Spinal cord (tissue), 10 donors: ENCODE data around the gene LRRC26. TPM values are rescaled to one million over a fixed set of nuclear protein-coding genes. Genes with fewer than 3 reads are reported as not detected.
"Not testable (repeated sequence)": the region's sequence is repeated elsewhere in the genome, so short reads cannot be mapped to it uniquely, and the experiment has no call there.

ENCODE experiments used
- DNase-seq, 6 donors: peaks; one replicate each; pipeline versions ENCODE4 v3.0.0 to v3.0.0-alpha.2; 2013 to 2015; ENCODE audit warnings: low spot score in 6 of 6, low read depth in 4 of 6
- H3K27ac ChIP-seq: one replicate; pipeline ENCODE4 v1.5.1; 2013; ENCODE audit warnings: low read depth, low read length, control low read depth
- H3K27me3 ChIP-seq: one replicate; pipeline ENCODE4 v1.6.1; 2013; ENCODE audit warnings: low read length; ENCODE audit not compliant: control insufficient read depth, insufficient read depth
- H3K36me3 ChIP-seq: one replicate; pipeline ENCODE4 v1.6.1; 2013; ENCODE audit warnings: low read length; ENCODE audit not compliant: control insufficient read depth, insufficient read depth
- H3K4me1 ChIP-seq: one replicate; pipeline ENCODE4 v1.6.1; 2013; ENCODE audit warnings: low read length; ENCODE audit not compliant: control insufficient read depth, insufficient read depth
- H3K4me3 ChIP-seq: one replicate; pipeline ENCODE4 v1.5.1; 2013; ENCODE audit warnings: low read depth, low read length, control low read depth
- H3K9me3 ChIP-seq: one replicate; pipeline ENCODE4 v1.6.1; 2013; ENCODE audit warnings: low read length; ENCODE audit not compliant: control insufficient read depth, insufficient read depth
- WGBS: methylation state at CpG from one replicate; pipeline ENCODE4 v1.1.5; 2013; ENCODE audit warnings: missing lambda C conversion rate; ENCODE audit not compliant: insufficient coverage; 5-methylcytosine and 5-hydroxymethylcytosine counted together
- polyA plus RNA-seq, 2 donors: library from polyadenylated mRNA; unstranded; fragments of 120-200 nt; gene quantifications; one replicate each; pipeline ENCODE4 v1.2.1, GENCODE V29; 2013; ENCODE audit not compliant: insufficient read length in 2 of 2
- total RNA-seq, 2 donors: library from RNA; depleted of rRNA in 1 of 2; stranded (reverse); fragments of 120-200 nt in 1 of 2; fragments of >200 nt in 1 of 2; gene quantifications; one replicate each; pipeline versions ENCODE4 v1.2.3 to v1.2.4, GENCODE V29; 2013 to 2014
- donor health status: healthy.

The LRRC26 gene
- total and polyA plus RNA-seq, 4 donors: 0.30 to 1.9 (median 0.87) TPM

DNA sequence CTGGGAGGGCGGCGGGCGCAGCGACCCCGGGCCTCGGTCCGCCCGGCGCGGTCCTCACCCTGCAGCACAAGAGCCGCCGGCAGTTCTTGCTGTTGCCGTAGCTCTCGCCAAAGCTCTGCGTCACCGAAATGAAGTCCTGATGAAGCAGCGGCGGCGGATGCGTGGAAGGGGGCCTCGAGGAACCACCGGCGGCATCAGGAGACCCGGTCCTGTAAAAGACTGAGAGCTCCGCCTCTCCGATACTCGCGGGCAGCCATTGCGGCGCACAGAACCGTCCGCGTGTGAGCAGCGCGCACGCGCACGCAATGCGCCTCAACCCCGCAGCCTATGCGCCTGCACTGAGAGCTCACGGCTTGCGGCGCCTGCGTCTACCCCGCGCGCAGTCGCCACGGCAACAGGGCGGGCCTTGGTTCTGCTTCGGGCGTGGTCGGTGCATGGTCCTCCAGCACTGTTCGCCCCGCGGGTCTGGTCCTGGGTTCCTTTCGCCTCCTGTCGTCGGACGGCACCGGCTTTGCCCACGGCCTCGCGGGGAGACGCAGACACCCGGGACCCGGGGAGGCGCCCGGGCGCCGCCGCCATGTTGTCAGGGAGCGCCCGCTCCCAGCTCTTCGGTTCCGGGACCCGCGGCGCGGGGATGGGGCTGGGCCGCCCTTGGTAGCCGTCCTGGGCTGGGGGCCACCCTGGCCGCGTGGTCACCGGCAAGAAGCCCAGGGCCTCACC, 40.2 kb downstream of the LRRC26 start:
- peak in 5 of 6 donors; percentile 83 to 97 (median 90) for DNase-seq
- H3K4me3 ChIP-seq: peak overlapping the region; percentile 71
- H3K4me1 ChIP-seq: peaks cover 30% of the 10 kb centered on the region
- H3K27me3 ChIP-seq: no peaks in the 10 kb centered on the region
- under 1% methylated on average over 86 of the region's 86 CpGs for whole genome bisulfite sequencing
- peaks cover 4% of the 10 kb centered on the region for H3K36me3 ChIP-seq
- H3K27ac ChIP-seq: peak overlapping the region; percentile 67
- no peaks in the 10 kb centered on the region for H3K9me3 ChIP-seq

GRCh38 chr9:137128862-137129455, 40.9 kb downstream of the LRRC26 start:
- Histone ChIP-seq H3K9me3 (no peaks in the 10 kb centered on the region), H3K4me3 (peak overlapping the region; percentile 71), H3K4me1 (peaks cover 30% of the 10 kb centered on the region), H3K36me3 (peaks cover 4% of the 10 kb centered on the region), H3K27me3 (no peaks in the 10 kb centered on the region), H3K27ac (peak overlapping the region; percentile 67)
- WGBS: 18% methylated on average over 36 of the region's 37 CpGs
- DNase-seq: no peak

DNA sequence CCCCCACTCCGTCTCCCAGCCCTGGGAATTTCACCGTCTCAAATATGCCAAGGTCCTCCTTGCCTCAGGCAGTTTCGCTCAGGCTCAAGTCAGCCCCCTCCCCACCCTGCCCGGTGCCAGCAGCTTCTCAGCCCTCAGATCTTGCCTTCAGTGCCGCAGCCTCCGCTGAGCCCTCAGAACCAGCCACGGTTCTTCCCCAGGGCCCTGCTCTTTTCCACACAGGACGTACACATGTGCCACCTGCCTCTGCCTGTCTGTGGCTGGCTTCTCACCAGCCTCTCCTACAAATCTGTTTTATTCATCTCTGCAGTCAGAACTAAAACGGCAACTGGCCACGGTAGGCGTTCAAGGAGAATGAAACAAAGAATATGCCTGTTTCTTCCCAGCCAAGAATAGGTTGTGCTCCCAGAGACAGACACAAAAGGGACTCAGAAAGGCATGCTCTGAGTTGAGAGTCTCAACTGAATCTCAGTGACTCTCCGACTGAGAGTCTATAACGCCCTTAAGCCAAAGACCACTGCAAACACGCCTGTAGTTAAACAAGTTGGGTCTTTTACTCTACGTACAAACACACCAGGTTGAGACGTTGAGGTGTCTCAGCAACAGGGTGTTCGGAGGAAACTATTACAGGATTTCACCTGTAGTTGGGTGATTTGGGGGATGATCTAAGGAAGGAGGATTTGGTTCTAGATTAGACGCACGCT, 41.5 kb downstream of the LRRC26 start:
- Histone ChIP-seq H3K27me3 (no peaks in the 10 kb centered on the region), H3K9me3 (no peaks in the 10 kb centered on the region), H3K27ac (no peak overlapping the region), H3K4me3 (peak overlapping the region; percentile 71), H3K36me3 (peaks cover 4% of the 10 kb centered on the region), H3K4me1 (peaks cover 30% of the 10 kb centered on the region)
- DNase-seq: no peak
- WGBS: 69% methylated on average over 16 of the region's 19 CpGs

DNA sequence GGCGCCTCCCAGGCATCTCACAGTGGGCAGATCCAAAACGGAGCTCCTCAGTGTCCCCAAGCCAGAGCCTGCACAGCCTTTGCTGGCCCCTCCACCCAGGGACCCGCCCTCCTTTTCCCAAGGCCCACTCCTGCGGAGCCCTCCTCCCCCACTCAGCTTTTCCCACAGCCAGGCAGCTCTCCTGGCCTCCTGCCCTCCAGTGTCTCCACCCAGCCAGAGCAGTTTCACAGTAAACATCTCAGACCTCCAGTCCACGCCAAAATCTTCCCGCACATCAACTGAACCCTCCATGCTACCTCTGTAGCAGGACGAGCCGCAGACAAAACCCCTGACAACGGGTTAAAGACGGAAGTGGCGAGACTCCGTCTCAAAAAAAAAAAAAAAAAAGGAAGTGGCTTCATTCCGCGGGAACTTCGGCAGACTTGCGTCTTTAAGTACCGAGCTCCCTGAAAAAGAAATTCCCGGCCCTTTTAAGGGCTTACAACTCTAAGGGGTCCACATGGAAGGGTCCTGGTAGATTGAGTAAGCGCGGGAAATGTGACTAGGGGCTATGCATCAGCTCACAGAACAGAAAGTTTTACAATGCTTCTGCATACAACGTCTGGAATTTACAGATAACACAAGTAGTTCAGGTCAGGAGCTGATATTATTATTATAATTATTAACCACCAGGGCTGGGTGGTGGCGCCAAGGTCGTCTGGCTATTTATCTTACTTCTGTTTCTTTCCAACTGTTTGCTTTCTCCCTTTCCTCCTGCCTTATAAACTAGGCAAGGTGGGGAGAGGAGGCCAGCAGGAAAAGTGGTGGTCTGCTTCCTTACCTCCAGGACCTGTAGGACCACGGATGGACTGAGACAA, 42.3 kb downstream of the LRRC26 start:
- WGBS: 61% methylated on average over 19 of the region's 24 CpGs

DNA sequence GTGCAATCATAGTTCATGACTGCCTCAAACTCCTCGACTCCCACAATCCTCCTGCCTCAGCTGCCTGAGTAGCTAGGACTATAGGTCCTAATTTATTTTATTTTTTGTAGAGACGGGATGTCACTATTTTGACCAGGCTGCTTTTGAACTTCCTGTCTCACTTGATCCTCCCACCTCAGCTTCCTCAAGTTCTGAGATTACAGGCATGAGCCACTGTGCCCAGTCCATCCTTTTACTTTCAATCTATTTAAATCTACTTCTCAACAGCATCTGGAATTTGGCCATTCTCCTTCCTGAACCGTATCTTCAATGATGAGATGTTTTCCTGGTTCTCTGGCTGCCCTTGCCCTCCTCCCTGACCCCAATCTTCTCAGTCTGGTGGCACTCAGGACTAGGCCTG, 43.1 kb downstream of the LRRC26 start:
- Histone ChIP-seq H3K27ac (no peak overlapping the region), H3K36me3 (peaks cover 4% of the 10 kb centered on the region), H3K4me1 (peaks cover 30% of the 10 kb centered on the region), H3K27me3 (no peaks in the 10 kb centered on the region), H3K9me3 (no peaks in the 10 kb centered on the region), H3K4me3 (no peak overlapping the region)
- DNase-seq: no peak
- 72% methylated on average over 2 of the region's 3 CpGs for WGBS

More for the DNA sequence above, 42.3 kb downstream of the LRRC26 start:
- Histone ChIP-seq H3K4me1 (peaks cover 30% of the 10 kb centered on the region), H3K9me3 (no peaks in the 10 kb centered on the region), H3K27ac (no peak overlapping the region), H3K36me3 (peaks cover 4% of the 10 kb centered on the region), H3K4me3 (no peak overlapping the region), H3K27me3 (no peaks in the 10 kb centered on the region)
- no peak for DNase-seq

DNA sequence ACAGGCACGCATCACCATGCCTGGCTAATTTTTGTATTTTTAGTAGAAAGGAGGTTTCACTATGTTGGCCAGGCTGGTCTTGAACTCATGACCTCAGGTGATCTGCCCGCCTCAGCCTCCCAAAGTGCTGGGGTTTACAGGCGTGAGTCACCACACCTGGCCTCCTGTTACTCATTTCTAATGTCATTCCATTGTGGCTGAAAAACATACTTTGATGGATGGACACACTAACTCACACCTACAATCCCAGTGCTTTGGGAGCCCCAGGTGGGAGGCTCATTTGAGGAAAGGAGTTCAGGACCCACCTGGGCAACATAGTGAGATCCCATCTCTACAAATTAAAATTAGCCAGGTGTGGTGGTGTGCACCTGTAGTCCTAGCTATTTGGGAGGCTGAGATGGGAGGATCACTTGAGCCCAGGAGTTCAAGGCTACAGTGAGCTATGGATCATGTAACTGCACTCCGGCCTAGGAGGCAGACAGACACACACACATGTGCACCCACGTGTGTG, 45.8 kb downstream of the LRRC26 start:
- H3K27me3 ChIP-seq, H3K36me3 ChIP-seq, DNase-seq, H3K4me3 ChIP-seq, H3K9me3 ChIP-seq, H3K27ac ChIP-seq: not testable (repeated sequence)
- 100% methylated on average over 1 of the region's 5 CpGs for WGBS
- H3K4me1 ChIP-seq: peaks cover 21% of the 10 kb centered on the region

- H3K4me3 ChIP-seq: no peak overlapping the region
- no peak overlapping the region for H3K27ac ChIP-seq
- no peak for DNase-seq
- no peaks in the 10 kb centered on the region for H3K9me3 ChIP-seq
- H3K27me3 ChIP-seq: no peaks in the 10 kb centered on the region
- H3K4me1 ChIP-seq: peaks cover 16% of the 10 kb centered on the region
- peaks cover 4% of the 10 kb centered on the region for H3K36me3 ChIP-seq
- 89% methylated on average over 3 of the region's 5 CpGs for WGBS
These were observed 46.4 kb downstream of the LRRC26 start for GRCh38 chr9:137123468-137123837.

- not testable (repeated sequence) for H3K9me3 ChIP-seq, H3K27ac ChIP-seq, H3K36me3 ChIP-seq, H3K4me3 ChIP-seq, DNase-seq, H3K27me3 ChIP-seq
- WGBS: 89% methylated on average over 12 of the region's 16 CpGs
- peaks cover 10% of the 10 kb centered on the region for H3K4me1 ChIP-seq
These were observed 46.9 kb downstream of the LRRC26 start for GRCh38 chr9:137122796-137123467.
